NCI-H1930 (cell line): ENCODE measurements around the gene IGFBP5.

Source experiments
- DNase-seq, 2 experiments: peaks; one replicate each; lab custom pipeline; 2025; lab: John Stamatoyannopoulos, UW

IGFBP5 gene

DNA sequence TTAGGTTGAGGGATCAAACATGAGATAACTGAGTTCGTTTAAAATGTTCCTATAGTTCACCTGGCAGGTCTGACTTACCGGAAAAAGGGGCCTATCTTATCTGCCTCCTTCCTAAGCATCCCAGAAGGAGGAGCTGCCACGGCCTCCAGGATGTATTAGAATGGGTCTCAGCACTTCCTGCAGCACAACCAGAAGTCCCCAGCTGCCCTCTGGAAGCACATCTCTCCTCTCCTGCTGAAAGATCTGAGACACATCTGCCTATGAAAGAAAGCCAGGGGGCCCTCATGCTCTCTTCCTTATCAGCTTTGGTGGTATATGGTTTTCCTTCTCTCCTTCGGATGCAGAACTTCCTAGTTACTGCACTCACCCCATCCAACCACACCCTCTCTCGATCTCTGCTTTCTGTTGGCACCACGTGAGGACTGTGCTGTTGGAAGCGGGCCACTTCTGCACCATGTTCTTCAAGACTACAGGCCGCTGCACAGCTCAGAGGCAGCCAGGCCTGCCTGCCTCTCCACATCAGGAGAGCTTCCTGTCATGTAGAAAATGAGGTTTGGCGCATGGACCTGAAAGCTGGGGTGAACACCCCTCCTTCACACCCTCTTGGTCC lies 6.5 kb downstream of the IGFBP5 start:
- no peak for DNase-seq

DNA sequence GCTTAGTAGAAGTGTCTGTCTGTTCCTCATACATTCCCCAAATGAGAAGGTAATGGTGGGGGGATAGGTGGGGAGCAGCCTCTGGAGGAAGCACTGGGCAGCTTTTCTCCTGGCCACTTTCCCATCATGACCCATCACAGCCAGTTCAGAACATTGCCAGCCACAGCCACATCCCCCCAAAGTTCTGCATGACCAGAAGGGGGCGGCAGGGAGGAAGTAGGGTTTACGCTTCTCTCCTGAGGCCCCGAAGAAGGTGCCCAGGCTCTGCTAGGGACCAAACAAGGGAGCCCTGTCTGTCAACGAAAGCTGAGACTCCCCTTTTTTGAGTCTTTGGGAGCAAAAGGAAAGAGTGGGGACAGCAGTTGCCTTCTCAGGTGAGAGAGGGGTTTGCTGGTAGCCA lies 7.7 kb downstream of the IGFBP5 start:
- no peak for DNase-seq

DNA sequence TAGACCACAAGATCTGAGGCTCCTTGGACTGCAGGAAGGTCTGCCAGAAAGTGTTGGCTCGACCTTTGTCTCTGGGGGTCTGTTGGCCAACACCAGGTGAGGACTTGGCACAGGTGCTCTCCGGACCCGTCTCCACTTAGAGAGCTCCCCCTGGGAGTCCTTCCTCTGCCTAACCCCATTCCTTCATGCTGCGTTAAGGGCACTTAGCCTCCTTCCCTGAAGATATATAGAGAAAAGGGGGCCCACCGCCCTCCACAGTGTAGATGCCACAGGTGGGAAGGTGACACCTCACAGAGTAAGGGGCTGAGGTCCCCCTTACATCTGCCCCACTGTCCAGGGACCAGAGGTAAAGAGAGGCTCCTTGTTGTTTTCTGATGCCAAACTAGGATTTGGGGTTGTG lies 8.2 kb downstream of the IGFBP5 start:
- DNase-seq = no peak

DNA sequence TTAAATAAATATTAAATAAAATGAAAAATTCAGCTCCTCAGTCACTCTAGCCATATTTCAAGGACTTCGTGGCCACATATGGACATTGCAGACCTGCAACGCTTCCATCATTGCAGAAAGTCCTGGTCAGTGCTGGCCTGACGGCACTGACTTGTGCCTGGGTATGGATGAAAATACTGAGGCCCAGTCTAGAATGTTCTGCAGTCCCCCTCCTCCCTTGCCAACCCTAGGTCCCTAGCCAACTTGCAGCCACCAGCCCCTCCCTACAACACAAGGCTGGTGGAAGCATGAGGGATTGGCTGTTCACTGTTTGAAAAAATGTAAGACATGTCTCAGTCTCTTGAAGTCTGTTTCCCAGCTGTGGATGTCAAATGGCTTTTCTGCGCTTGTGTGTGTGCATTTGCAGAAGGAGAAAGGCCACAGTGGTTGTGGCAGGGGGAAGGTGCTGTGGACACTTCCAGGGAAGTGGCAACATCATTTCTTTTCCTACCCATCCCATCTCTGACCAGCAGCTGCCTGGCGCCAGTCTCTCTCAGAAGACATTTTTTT lies 9.9 kb downstream of the IGFBP5 start:
- no peak for DNase-seq

DNA sequence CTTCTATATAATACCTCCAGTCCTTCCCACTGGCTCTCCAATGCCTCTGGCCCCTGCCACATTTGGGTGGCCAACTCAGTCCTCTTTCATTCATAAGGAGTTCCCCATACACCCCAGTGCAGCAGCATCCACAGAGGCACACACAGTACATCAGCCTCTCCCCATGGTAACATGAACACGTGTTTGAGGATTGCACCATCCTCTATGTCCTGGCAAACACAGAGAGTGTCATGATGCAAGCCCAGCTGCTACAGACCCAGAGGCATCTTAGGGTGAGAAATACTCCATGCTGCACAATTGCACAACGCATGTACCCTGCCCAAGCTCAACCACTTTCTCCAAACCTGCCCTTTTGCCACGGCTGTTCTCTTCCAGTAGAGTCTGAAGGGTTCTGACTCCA lies 11.5 kb downstream of the IGFBP5 start:
- DNase-seq = no peak

DNA sequence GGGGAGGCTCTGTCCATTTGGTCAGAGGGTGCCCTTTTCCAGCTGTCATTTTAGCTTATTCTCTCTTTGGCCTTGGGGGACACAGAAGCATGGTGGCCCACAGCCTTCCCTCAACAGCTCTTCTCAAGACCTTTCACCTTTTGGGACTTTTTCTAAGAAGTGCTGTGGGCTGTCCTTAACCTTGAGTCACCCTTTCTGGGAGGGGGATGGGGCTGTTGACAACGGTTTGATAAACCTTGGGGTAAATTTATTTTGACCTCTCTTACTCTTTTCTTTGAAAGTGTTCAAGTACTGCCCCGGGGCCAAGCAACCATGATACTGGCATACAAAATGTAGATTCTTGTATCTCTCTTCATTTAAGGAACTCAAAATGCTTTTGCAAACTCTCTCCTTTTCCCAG lies 13.7 kb downstream of the IGFBP5 start:
- DNase-seq = no peak

DNA sequence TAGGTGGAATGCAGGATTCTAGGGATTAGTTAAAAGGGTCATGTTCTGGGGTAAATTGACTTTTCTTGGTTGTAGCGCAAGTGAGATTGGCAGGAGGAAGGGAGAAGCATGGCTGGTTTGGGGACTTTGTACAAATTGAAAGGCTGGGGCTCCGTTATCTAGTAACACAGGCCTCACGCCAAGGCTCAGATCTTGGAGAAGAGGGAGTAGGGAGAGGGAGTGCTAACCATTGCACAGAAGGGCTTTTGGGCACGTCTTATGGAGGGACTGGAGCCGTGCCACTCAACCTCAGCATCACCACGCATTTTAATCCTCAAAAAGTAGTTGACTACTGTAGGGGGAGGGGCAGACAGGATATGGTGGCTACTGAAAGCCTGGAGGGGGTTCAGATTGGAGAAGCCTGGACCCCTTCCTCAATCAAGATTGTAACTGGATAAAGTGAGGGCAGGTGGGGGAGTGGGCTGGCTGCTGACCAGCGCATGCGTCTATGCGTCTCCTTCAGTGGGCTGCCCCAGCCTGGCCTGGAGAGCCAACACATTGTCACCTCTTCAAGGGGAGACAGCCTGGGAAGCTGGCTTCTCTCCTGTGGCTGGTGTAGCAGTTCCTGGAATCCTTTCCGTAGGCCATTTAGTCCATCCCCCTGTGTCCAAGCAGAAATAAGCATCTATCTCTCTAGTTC lies 14.3 kb downstream of the IGFBP5 start:
- no peak for DNase-seq

DNA sequence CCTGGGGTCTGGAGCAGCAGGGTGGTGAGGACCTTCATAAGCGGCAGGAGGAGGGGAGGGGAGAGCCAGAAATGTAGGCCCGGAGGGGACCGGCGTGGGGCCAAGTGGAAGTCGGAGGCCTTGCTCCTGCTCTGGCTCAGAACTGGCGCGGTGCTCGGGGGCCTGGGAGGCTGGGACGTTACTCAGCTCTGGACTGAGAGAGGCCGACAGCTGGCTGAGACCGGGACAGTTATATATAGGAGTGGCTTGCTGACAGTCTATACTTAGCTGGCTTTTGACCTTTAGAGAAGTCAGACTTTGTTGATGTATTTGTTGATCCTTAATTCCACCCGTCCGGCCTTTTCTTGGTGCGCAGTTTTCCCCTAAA lies 15.7 kb downstream of the IGFBP5 start:
- DNase-seq = no peak

DNA sequence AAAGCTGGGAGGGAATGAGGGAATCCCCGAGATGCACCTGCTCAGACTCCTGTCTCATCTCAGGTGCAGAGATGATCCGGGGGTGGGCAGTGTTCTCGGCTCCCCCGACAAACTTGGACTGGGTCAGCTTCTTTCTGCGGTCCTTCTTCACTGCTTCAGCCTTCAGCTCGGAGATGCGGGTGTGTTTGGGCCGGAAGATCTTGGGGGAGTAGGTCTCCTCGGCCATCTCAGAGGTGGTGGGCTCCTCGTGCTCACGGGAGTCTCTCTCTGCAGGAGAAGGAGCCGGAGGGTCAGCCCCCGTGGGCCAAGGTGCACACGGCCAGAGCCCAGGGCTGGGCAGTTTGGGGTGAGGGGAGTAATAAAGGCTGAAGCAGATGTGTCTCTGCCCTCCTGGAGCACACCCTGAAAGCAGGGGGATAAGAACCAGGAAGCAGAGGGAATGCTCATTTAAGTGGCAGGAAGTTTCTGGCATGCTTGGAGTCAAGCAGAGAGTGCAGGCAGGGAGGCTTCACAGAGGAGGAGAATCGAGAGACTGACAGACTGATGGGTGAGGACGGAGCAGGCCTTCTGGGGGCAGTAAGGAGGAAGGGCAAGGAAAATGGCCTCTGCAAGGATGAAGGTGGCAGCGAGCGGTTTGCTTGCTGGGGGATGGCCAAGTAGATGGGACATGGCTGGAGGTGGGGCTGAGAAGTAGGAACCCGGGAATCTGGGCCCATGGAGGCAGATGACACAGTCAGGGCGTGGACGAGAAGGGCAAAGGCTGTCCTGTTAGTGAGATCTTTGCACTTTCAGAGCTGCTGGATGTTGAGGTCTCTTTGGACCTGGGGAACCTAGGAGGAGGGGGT lies 16.3 kb downstream of the IGFBP5 start:
- DNase-seq = no peak

DNA sequence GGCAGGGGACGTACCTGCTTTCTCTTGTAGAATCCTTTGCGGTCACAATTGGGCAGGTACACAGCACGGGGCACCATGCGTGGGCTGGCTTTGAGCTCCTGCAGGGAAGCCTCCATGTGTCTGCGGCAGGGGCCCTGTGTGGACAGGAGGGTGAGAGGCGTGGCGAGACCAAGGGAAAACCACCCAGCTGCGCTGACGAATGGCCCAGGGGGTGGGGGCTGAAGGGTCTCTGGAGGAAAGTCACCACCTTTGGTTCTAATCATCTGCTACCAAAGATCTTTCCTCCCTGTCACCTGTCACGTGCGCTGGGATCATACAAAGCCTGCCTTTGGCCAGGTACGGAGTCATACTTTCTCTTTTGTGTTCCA lies 17.3 kb downstream of the IGFBP5 start:
- DNase-seq = no peak

DNA sequence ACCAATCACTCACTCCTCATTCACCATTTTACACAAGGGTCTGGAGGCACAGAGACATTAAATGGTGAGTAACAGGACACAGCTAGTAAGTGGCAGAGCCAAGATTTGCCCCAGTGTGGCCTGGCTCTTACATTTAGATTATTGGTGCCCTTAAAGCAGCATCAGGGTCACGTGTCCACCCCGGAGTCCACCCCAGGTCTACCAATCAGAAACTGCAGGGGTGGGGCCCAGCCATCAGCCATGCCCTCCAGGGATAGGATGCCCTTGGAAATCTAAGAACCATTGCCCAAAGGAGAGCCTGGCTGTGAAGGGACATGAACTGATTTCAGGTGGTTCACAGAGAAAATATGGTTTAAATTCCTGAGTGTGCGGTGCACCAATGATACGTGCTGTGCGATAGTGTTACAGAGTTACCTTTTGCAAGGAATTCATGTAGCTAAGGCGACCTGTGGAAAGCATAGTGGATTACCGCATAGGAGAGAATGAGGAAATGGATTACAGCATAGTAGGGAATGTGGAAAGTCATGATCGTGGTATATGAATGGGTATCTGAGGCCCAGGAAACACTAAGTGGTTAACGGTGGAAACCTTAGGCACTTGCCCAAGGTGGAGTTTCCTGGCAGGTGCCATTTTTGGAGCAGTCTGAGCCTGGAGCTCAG lies 17.8 kb downstream of the IGFBP5 start:
- no peak for DNase-seq

DNA sequence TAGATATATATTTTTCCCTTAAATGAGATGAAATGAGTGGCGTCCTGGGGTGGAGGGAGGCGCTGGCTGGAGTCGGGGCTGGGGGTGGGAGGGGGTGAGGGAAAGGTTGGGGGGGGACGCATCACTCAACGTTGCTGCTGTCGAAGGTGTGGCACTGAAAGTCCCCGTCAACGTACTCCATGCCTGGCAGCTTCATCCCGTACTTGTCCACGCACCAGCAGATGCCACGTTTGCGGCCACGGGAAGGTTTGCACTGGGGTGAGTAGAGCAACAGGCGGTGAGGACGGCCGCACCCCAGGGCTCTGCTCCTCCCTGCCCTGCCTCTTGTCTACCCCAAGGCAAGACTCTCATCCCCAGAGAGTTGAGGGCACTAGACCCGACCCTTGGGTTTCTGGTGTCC lies 18.7 kb downstream of the IGFBP5 start:
- no peak for DNase-seq

DNA sequence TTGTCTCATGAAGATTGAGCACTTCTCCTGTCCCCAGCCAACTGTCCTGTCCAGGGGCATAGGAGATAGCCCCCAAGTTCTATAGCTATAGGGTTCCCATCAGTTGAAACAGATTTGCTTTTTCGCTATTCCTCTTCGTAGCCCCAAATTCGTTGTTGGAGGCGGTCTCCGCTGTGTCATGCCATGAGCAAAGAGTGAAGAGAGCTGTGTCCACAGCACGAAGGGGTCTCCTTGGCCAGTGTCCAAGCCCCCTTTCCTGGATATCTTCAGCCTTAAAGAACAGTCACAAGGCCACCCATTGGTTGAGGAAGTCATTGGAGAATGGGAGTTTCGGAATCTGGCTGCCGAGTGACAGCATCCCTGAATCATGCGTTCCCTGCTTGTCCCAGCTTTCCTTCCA lies 21.0 kb downstream of the IGFBP5 start:
- no peak for DNase-seq

DNA sequence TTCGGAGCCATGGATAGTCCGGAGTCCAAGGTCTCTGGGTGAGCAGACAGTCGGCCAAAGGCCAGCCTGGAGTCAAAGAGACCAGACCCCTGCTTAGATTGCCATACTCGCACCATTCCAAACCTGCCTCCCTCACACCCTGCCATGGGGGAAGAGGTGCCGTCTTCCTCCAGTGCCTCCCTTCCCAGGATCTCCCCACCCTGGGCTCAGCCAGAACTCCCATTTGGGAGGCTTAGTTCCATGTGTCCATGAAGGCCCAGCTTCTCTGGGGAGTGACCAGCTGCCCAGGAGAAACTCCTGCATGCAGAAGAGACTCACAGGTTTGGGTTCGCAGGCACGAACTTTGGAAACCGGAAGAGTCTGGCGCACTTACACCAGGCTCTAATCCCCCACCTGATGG lies 21.7 kb downstream of the IGFBP5 start:
- no peak for DNase-seq

DNA sequence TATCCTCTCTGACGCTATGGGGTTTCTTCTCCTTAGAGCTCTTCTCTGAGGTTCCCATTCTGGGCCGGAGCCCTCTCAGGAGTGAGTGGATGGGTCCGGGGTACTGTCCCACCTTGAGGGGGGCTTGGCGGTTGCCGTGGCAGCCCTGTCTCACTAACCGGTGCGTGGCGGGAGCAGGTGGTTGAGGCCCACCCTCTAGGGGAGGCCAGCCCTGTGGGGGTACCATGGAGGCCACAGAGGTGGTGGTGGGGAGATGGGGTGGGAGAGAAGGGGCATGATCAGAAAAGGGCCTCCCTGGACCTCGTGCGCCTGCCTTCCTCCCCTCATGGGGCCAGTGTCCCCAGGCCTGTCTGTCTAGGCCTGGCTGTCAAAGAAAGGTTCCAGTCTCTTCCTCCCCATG lies 22.3 kb downstream of the IGFBP5 start:
- no peak for DNase-seq

DNA sequence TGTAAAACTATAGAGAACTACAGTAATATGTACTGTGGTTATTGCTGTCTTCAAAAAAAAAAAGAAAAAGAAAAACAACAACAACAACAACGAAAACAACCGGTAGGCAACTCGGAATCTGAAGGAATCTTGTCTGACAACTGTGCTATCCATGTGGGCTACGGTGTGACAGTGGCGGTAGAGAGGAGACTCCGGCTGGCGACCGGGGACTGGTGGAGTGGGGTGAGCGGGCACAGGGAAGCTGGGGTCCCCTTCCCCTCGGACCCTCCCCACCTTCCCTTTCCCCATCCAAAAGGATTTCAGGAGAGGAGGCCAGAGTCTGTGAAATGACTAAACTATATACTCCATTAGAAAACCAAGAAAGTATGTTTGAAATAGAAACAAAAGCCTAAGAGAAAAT lies 22.9 kb downstream of the IGFBP5 start:
- DNase-seq = no peak

DNA sequence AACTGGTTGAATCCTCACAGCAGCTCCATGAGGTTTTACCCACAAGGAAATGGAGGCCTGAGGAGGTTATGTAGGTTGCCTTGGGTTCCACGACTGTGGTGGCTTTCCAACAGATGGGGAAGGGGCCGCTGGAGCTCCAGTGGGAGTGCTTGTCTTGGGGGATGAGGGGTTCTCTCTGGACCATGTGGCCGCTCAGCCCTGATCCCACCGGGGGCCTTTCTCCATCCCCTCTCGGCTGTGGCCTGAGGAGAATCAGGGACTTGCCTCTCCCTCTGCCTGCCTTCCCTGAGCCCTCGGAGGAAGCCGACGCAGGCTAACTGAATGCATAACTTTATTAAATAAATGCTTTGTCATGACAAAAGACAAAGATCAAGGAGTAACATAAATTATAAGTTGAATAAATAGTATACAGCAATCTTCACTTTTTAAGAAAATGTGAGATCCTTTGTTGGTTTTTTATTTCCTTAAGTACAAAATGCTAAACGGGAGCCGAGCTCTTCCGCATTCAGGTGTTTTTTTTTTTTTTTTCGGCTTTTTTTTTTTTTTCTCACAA lies 23.5 kb downstream of the IGFBP5 start:
- no peak for DNase-seq

DNA sequence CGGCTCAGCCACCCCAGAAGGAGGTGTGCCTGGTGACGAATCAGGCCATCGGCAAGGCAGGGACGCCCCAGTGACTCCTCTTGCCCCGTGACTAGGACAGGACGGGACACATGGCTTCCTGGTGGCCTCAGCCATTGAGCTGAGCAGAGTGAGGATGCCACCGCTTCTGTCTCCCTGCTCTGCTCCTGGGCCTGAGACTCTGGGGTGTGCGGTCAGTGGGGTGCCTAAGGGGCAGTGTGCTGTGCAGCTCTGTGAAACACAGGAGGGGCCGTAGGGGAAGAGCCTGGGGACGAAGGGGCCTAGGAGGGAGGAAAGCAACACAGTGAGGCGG lies 24.3 kb downstream of the IGFBP5 start:
- DNase-seq = no peak

DNA sequence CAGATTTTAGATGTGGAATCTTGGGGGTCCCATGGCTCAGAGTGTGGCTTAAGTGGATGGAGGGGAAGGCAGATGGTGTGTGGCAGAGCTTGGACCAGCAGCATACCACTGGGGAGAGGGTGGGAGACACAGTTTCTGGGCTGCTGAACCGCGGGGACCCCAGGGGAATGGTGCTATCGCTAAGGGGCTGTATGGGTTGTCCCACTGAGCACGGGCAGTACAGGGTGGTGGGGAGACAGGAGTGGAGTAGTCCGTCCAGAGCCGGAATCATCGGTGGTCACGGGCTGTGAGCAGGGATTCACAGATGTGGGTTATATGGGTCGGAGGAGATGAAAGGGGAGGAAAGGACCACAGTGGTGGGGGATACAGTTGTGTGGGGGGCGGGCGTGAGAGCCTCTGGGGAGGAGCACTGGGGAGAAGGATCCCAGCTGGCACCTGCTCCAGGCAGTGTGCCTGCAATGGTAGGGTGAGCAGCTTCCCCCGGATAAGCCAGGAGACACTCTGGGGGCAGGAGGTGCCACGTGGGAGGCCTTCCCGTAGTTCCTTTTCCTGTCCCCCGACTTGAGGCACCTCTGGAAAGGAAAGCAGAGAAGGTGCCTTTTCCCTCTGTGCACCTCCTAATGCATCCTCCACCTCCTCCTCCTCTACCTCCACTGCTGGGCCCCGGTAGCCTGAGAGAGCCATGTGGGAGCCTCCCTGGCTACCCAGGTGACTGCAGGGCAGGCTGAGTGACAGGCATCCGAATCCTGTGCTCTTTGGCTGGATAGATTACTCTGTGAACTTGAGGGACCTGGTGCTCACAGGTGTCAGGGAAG lies 24.9 kb downstream of the IGFBP5 start:
- no peak for DNase-seq

DNA sequence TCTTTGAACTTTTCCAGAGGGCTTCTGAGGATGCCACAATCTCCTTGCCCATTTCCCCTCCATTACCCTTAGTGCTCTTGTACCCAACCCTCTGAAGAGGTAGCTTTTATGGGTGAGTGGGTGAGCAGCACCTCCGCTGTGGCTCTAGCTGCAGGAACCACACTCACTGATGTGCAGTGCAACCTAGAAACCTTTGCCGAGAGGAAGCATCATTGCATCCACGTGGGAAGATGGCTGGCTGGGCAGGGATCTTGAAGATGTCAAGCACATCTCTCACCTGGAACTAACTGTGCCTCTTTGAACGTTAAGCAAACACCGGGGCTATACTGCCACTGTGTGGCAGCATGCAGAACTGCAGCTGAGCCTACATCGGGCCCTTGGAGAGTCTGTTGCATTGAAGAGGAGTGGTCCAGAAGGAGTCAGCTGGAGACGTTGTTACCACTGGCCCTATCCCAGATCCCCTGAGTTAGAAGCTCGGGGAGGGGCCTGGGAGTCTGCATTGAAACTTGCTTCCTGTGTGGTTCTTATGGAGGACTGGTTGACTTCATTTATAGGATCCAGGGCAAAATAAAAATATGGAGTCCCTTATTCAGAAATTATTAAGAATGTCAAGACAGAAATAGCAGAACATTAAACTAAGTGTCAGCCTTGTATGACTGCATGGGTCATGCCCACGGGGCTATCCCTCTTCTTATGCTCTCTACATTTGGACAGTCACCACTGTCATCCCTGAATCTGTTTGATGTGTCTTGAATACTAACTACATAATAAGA lies 28.7 kb downstream of the IGFBP5 start:
- peak; percentile 36 to 69 for DNase-seq

DNA sequence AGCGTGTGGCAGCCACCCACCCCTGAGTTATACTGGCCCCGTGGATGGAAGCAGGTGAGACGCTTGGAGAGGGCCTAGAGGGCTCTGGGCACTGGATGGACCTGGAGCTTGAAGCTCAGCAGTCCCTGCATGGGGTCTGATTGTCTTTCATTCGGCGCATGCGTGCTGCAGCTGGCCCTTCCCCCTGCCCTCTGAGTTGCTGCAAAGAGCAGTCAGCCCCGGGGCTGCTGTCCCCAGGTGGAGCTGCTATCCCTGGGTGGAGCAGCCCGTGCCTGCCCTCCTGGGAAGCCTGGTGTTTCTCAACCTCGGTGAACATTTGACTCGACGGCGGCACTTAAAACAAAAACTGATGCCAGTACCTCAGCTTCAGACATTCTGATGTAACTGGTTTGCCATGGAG lies 29.6 kb downstream of the IGFBP5 start:
- no peak for DNase-seq
